ENCODE results near the gene SLC7A8.

The SLC7A8 gene

GRCh38 chr14:23139874-23140273, 43.6 kb downstream of the SLC7A8 start:
- Histone ChIP-seq H3K36me3 (ENCODE audit: control insufficient read depth in 2 of 2, insufficient read depth in 1 of 2, low read length in 2 of 2) (peaks cover 0 to 10% of the 10 kb centered on the region in 2 experiments; a peak in 1 of 3 replicates), H3K9me3 (ENCODE audit: control insufficient read depth, insufficient read depth, low read depth, low read length) (no peaks in the 10 kb centered on the region), H3K27ac (ENCODE audit: extremely low read depth, low read depth, low read length) (no peak overlapping the region), H3K4me3 (ENCODE audit: low read depth, low read length) (no peak overlapping the region), H3K4me1 (ENCODE audit: control insufficient read depth, insufficient read depth, low read length) (0 out of 2 replicates have a peak, but pooled peaks cover 2% of the 10 kb centered on the region)
- TF ChIP-seq, protein P1, sequence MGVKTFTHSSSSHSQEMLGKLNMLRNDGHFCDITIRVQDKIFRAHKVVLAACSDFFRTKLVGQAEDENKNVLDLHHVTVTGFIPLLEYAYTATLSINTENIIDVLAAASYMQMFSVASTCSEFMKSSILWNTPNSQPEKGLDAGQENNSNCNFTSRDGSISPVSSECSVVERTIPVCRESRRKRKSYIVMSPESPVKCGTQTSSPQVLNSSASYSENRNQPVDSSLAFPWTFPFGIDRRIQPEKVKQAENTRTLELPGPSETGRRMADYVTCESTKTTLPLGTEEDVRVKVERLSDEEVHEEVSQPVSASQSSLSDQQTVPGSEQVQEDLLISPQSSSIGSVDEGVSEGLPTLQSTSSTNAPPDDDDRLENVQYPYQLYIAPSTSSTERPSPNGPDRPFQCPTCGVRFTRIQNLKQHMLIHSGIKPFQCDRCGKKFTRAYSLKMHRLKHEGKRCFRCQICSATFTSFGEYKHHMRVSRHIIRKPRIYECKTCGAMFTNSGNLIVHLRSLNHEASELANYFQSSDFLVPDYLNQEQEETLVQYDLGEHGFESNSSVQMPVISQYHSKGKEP (tag by site-specific recombination; IDR thresholded peaks at IDR 0.05), result no peak
- TF ChIP-seq ZNF501 (tag by site-specific recombination; IDR thresholded peaks at IDR 0.05), result no peak
- TF ChIP-seq SCRT1 (tag by site-specific recombination; IDR thresholded peaks at IDR 0.05; ENCODE audit: borderline replicate concordance), result peak; percentile 58; the same call in 1 of the 2 replicates
- TF ChIP-seq BCL11B (tag by site-specific recombination; IDR thresholded peaks at IDR 0.05; ENCODE audit: low read depth), result no peak
- no peak for TF ChIP-seq ZSCAN4 (tag by site-specific recombination; IDR thresholded peaks at IDR 0.05)
- no peak for TF ChIP-seq ZNF658 (tag by site-specific recombination; IDR thresholded peaks at IDR 0.05)
- TF ChIP-seq ZNF132 (tag by site-specific recombination; IDR thresholded peaks at IDR 0.05; ENCODE audit: borderline replicate concordance), result no peak
- TF ChIP-seq ZNF416 (tag by site-specific recombination; IDR thresholded peaks at IDR 0.05), result no peak
- TF ChIP-seq HOXC10 (CRISPR knock-in tag; IDR thresholded peaks at IDR 0.05), result no peak
- no peak for TF ChIP-seq ZNF548 (tag by site-specific recombination; IDR thresholded peaks at IDR 0.05)
- no peak for TF ChIP-seq ZNF138 (tag by site-specific recombination; IDR thresholded peaks at IDR 0.05; ENCODE audit: borderline replicate concordance)
- TF ChIP-seq ZNF623 (tag by site-specific recombination; IDR thresholded peaks at IDR 0.05), result no peak
- no peak for TF ChIP-seq IKZF3 (tag by site-specific recombination; IDR thresholded peaks at IDR 0.05)
- TF ChIP-seq SCRT2 (tag by site-specific recombination; IDR thresholded peaks at IDR 0.05), result peak; percentile 75
- TF ChIP-seq ZNF626 (tag by site-specific recombination; IDR thresholded peaks at IDR 0.05), result no peak
- no peak for TF ChIP-seq ZNF133 (tag by site-specific recombination; IDR thresholded peaks at IDR 0.05)
- CTCF ChIA-PET, result interaction anchor here (0.7 kb wide), 1 partner anchor 47 kb away, joined by 3 read pairs; no protein-coding TSS in a partner anchor
- POLR2A ChIA-PET, result no interaction called here

DNA sequence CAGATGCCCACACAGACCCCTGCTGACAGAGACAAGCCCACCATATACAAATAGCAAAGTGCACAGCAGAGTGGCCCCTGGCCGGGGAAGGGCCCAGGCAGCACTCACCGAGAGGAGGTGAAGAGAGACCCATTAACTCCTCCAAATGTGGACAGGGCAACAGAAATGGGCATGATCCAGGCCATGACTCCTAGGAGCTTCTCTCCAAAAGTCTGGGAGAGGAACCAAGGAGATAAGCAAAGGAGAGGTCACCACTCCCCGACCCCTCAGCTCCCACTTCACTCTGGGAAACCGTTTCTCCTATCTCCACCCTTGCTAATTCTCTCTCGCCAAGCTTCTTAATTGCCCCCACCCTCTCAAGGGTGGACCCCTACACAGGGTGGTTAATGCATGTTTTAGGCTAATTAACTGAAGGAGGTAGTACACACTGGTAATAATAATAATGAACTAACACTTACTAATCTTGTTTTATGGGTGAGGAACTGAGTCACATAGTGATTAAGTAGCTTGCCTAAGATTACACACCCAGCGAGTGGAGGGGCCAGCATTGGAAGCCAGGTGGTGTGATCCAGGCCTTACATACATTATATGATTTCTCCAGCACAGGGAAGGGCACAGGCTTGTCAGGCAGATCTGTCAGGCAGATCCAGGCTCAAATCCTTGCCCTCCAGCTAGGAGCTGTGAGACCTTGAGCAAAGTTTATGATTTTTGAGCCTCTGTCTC, 45.5 kb downstream of the SLC7A8 start:
- Histone ChIP-seq H3K27ac (ENCODE audit: extremely low read depth, low read depth, low read length) (no peak overlapping the region), H3K36me3 (ENCODE audit: control insufficient read depth in 2 of 2, insufficient read depth in 1 of 2, low read length in 2 of 2) (peaks cover 0 to 10% of the 10 kb centered on the region in 2 experiments; a peak in 2 of 3 replicates), H3K9me3 (ENCODE audit: control insufficient read depth, insufficient read depth, low read depth, low read length) (no peaks in the 10 kb centered on the region), H3K4me3 (ENCODE audit: low read depth, low read length) (no peak overlapping the region), H3K4me1 (ENCODE audit: control insufficient read depth, insufficient read depth, low read length) (0 out of 2 replicates have a peak, but pooled peaks cover 2% of the 10 kb centered on the region)
- CTCF ChIA-PET, result interaction anchor here (0.6 to 1.3 kb wide), 4 partner anchors 17 to 224 kb away, joined by 3 to 4 read pairs (median 4); no protein-coding TSS in a partner anchor
- POLR2A ChIA-PET, result no interaction called here
- TF ChIP-seq ZNF335 (tag by site-specific recombination; conservative IDR thresholded peaks at IDR 0.05) (no peak), PRDM10 (tag by site-specific recombination; IDR thresholded peaks at IDR 0.05) (0 out of 2 replicates have a peak, but pooled peaks have one; percentile 0)
